GM12878 (cell line): ENCODE data around the gene ADCY10. TPM values are rescaled to one million over a fixed set of nuclear protein-coding genes. Genes with fewer than 3 reads are reported as not detected.

Experiments used
- ATAC-seq: fragments of 200-7000 bp; cut with Tn5 transposase; 3 replicates; pipeline ENCODE4 v1.9.1; 2020; ENCODE audit warnings: mild to moderate bottlenecking, moderate library complexity
- BruUV-seq: library from RNA; stranded (reverse); fragments of 400-500 nt; replicated peaks from 2 replicates; lab custom pipeline; 2021; lab: Mats Ljungman, UMichigan
- CTCF ChIA-PET: fragments of 300-600 bp; sonication (Branson Sonifier 250); formaldehyde crosslinking; extraction: SDS; loops from one replicate; lab custom pipeline; 2021; ENCODE audit warnings: inconsistent platforms; lab: Yijun Ruan, JAX
- POLR2A ChIA-PET: fragments of 350-600 bp; formaldehyde crosslinking; extraction: SDS; loops from one replicate; lab custom pipeline; 2021; ENCODE audit warnings: inconsistent platforms; lab: Charles Lee
- RAD21 ChIA-PET: fragments of 300-600 bp; sonication (Branson Sonifier 250); formaldehyde crosslinking; loops from one replicate; lab custom pipeline; 2023; ENCODE audit warnings: antibody characterized with exemption; ENCODE audit not compliant: unreplicated experiment; lab: Charles Lee
- SMC1A ChIA-PET: fragments of 300-600 bp; sonication (Branson Sonifier 250); formaldehyde crosslinking; loops from one replicate; lab custom pipeline; 2023; ENCODE audit not compliant: unreplicated experiment, uncharacterized antibody; lab: Charles Lee
- DNase-seq: peaks from one replicate; pipeline ENCODE4 v3.0.0-alpha.2; 2011; ENCODE audit warnings: low read depth, low spot score
- FAIRE-seq: peaks from 3 replicates; lab custom pipeline; 2011; peaks lifted over from hg19 to GRCh38; lab: Jason Lieb, UNC
- H2AFZ ChIP-seq: 2 replicates; pipeline ENCODE4 v1.6.0; 2011; ENCODE audit warnings: low read depth, low read length, control low read depth; ENCODE audit not compliant: control insufficient read depth
- H3K27ac ChIP-seq: 2 replicates; pipeline ENCODE4 v1.5.1; 2011; ENCODE audit warnings: control low read depth; ENCODE audit not compliant: control insufficient read depth, insufficient read depth
- H3K27me3 ChIP-seq, 2 experiments: replicated peaks in 1 of 2; 2 replicates each; pipeline versions ENCODE4 v1.6.0 to v1.6.1; 2011; ENCODE audit warnings: low read length in 1 of 2; ENCODE audit not compliant: control insufficient read depth in 2 of 2, insufficient read depth in 2 of 2
- H3K36me3 ChIP-seq, 2 experiments: 2 replicates each; pipeline ENCODE4 v1.5.1; 2011; ENCODE audit warnings: low read length in 1 of 2; ENCODE audit not compliant: control insufficient read depth in 2 of 2, insufficient read depth in 2 of 2
- H3K4me1 ChIP-seq: 2 replicates; pipeline ENCODE4 v1.6.1; 2011; ENCODE audit warnings: mild to moderate bottlenecking, low read length, moderate library complexity, mixed read lengths; ENCODE audit not compliant: control insufficient read depth, insufficient read depth
- H3K4me2 ChIP-seq: 2 replicates; pipeline ENCODE4 v1.6.0; 2011; ENCODE audit warnings: control low read depth; ENCODE audit not compliant: control insufficient read depth, insufficient read depth
- H3K4me3 ChIP-seq: fragments of 200-600 bp; sonication (generic); 2 replicates; pipeline ENCODE4 v1.5.1; 2016
- H3K79me2 ChIP-seq: 2 replicates; pipeline ENCODE4 v1.6.0; 2011; ENCODE audit warnings: low read length; ENCODE audit not compliant: control insufficient read depth, insufficient read depth
- H3K9ac ChIP-seq: 2 replicates; pipeline ENCODE4 v1.8.0; 2011; ENCODE audit warnings: low read length, control low read depth, mixed read lengths; ENCODE audit not compliant: control insufficient read depth, insufficient read depth
- H3K9me3 ChIP-seq: replicated peaks from 3 replicates; pipeline ENCODE4 v1.5.1; 2011; ENCODE audit warnings: mild to moderate bottlenecking, low read length; ENCODE audit not compliant: control insufficient read depth, insufficient read depth
- H4K20me1 ChIP-seq: 2 replicates; pipeline ENCODE4 v1.6.0; 2011; ENCODE audit not compliant: control insufficient read depth, insufficient read depth
- BCL11A ChIP-seq: IDR thresholded peaks from 2 replicates; pipeline ENCODE4 v1.6.1; 2011; ENCODE audit warnings: low read depth, low read length
- CEBPZ ChIP-seq: fragments of 150-350 bp; IDR thresholded peaks from 2 replicates; pipeline ENCODE4 v1.6.1; 2016; ENCODE audit warnings: low read depth, low read length
- DPF2 ChIP-seq: fragments of 450-650 bp; IDR thresholded peaks from 2 replicates; pipeline ENCODE4 v1.6.1; 2017; ENCODE audit warnings: mild to moderate bottlenecking
- ESRRA ChIP-seq: IDR thresholded peaks from 2 replicates; pipeline ENCODE4 v1.6.1; 2012; ENCODE audit warnings: mild to moderate bottlenecking, low read length, improper control_type of control experiment
- GABPA ChIP-seq: IDR thresholded peaks from 2 replicates; pipeline ENCODE4 v1.6.1; 2014; ENCODE audit warnings: antibody characterized with exemption, low read depth, mild to moderate bottlenecking, inconsistent platforms
- GATAD2B ChIP-seq: fragments of 450-650 bp; conservative IDR thresholded peaks from 2 replicates; pipeline ENCODE4 v1.6.1; 2017; ENCODE audit warnings: low read depth, mild to moderate bottlenecking, moderate library complexity
- NR2C1 ChIP-seq: fragments of 450-650 bp; IDR thresholded peaks from 2 replicates; pipeline ENCODE4 v1.6.1; 2017; ENCODE audit warnings: antibody characterized with exemption, mild to moderate bottlenecking, moderate library complexity
- NRF1 ChIP-seq: conservative IDR thresholded peaks from 2 replicates; pipeline ENCODE4 v1.6.1; 2011; ENCODE audit warnings: mild to moderate bottlenecking, low read depth, low read length, improper control_type of control experiment
- PRDM15 ChIP-seq: fragments of 450-650 bp; formaldehyde crosslinking; IDR thresholded peaks from 2 replicates; pipeline ENCODE4 v1.4.0; 2020; ENCODE audit warnings: mild to moderate bottlenecking, moderate library complexity
- RBBP5 ChIP-seq: fragments of 200-600 bp; sonication (generic); conservative IDR thresholded peaks from 2 replicates; pipeline ENCODE4 v1.6.1; 2016
- RCOR1 ChIP-seq: conservative IDR thresholded peaks from 2 replicates; pipeline ENCODE4 v1.6.1; 2012; ENCODE audit warnings: low read depth, low read length, improper control_type of control experiment
- SREBF2 ChIP-seq: IDR thresholded peaks from 2 replicates; pipeline ENCODE4 v1.6.1; 2012; ENCODE audit warnings: mild to moderate bottlenecking, low read length
- ZNF207 ChIP-seq: fragments of 450-650 bp; IDR thresholded peaks from 2 replicates; pipeline ENCODE4 v1.6.1; 2014; ENCODE audit warnings: antibody characterized with exemption, mild to moderate bottlenecking, borderline replicate concordance
- WGBS: methylation state at CpG from one replicate; pipeline ENCODE4 v1.1.6; 2016; ENCODE audit warnings: low lambda C conversion rate; ENCODE audit not compliant: insufficient replicate concordance, insufficient coverage; ENCODE audit errors: missing lambda C conversion rate; 5-methylcytosine and 5-hydroxymethylcytosine counted together
- in situ Hi-C: fragments of 300-500 bp; cut with MboI; formaldehyde crosslinking; loops from 9 replicates; pipeline ENCODE4 v1.14.3; 2018; ENCODE audit warnings: mixed read lengths
- intact Hi-C: fragments of 100-400 bp; cut with micrococcal nuclease; formaldehyde crosslinking; loops from one replicate; pipeline ENCODE4 v1.14.2; 2022; ENCODE audit not compliant: unreplicated experiment
- polyA plus RNA-seq, 11 experiments: library from polyadenylated mRNA; depleted of rRNA in 4 of 11; unstranded in 6 of 11; stranded (reverse) in 5 of 11; fragments of >200 nt; fragmentation: Nextera tagmentation in 4 of 11; fragmentation: Illumina TruSeq in 1 of 11; extraction: Ambion mirVana in 4 of 11; extraction: Trizol in 1 of 11; gene quantifications; 1 replicate in 1 of 11; 2 replicates in 10 of 11; pipeline versions ENCODE4 v1.2.1 to v1.2.3, GENCODE V29; 2011 to 2016; ENCODE audit warnings: inconsistent platforms in 2 of 11, missing spikeins in 2 of 11, low read depth in 1 of 11
- total RNA-seq, 4 experiments: library from RNA; depleted of rRNA in 3 of 4; stranded (reverse); fragments of >200 nt in 3 of 4; fragmentation: Illumina TruSeq in 1 of 4; extraction: Trizol in 1 of 4; gene quantifications; 2 replicates each; pipeline versions ENCODE4 v1.2.1 to v1.2.3, GENCODE V29; 2013 to 2021

ADCY10 gene
- total and polyA plus RNA-seq, 10 of the 15 experiments (the other 5 are each of a cell fraction or from before 2014, with no cell fraction given) = 0.13 to 0.22 TPM; not detected in 8

- no peak for TF ChIP-seq PRDM15 (CRISPR knock-in tag)
- CTCF ChIA-PET = no interaction called here
These were observed 80.0 kb downstream of the ADCY10 start for GRCh38 chr1:167833904-167834303.

GRCh38 chr1:167832693-167833092 lies 81.2 kb downstream of the ADCY10 start:
- SMC1A ChIA-PET = no interaction called here
- WGBS = 41% methylated on average over 5 of the region's 5 CpGs
- no peak for FAIRE-seq
- no peaks in the 10 kb centered on the region for H3K36me3 ChIP-seq
- intact Hi-C loops = no loop called here
- RAD21 ChIA-PET = no interaction called here
- CTCF ChIA-PET = no interaction called here
- DNase-seq = no peak
- H3K27me3 ChIP-seq = no peaks in the 10 kb centered on the region
- no peak overlapping the region for H2AFZ ChIP-seq
- POLR2A ChIA-PET = interaction anchor here (0.5 kb wide), 1 partner anchor 36 kb away, joined by 4 read pairs; no protein-coding TSS in a partner anchor
- BruUV-seq = no TSS peak
- H3K9me3 ChIP-seq = no peaks in the 10 kb centered on the region
- no peak for ATAC-seq
- H3K4me2 ChIP-seq = no peak overlapping the region
- no peak overlapping the region for H3K9ac ChIP-seq
- in situ Hi-C loops = no loop called here
- no peaks in the 10 kb centered on the region for H4K20me1 ChIP-seq
- no peak overlapping the region for H3K4me3 ChIP-seq
- TF ChIP-seq RBBP5 (no peak), RCOR1 (no peak), DPF2 (no peak), CEBPZ (no peak), NR2C1 (no peak), ESRRA (no peak), GATAD2B (no peak), ZNF207 (no peak), GABPA (no peak), SREBF2 (no peak), NRF1 (no peak), BCL11A (no peak)
- TF ChIP-seq, all 136 proteins: peak for 0
- no peak overlapping the region for H3K27ac ChIP-seq
- H3K79me2 ChIP-seq = no peaks in the 10 kb centered on the region
- no peaks in the 10 kb centered on the region for H3K4me1 ChIP-seq

More at GRCh38 chr1:167833904-167834303, 80.0 kb downstream of the ADCY10 start:
- H3K27me3 ChIP-seq = no peaks in the 10 kb centered on the region
- H3K27ac ChIP-seq = no peak overlapping the region
- in situ Hi-C loops (no loop called here), intact Hi-C loops (no loop called here)
- no peak overlapping the region for H3K9ac ChIP-seq
- FAIRE-seq (no peak), DNase-seq (no peak), ATAC-seq (no peak)
- H3K79me2 ChIP-seq = no peaks in the 10 kb centered on the region
- H3K4me2 ChIP-seq = no peak overlapping the region
- no peaks in the 10 kb centered on the region for H3K36me3 ChIP-seq
- H4K20me1 ChIP-seq = no peaks in the 10 kb centered on the region
- H3K4me1 ChIP-seq = no peaks in the 10 kb centered on the region
- ChIA-PET POLR2A (no interaction called here), SMC1A (no interaction called here), RAD21 (no interaction called here)
- no TSS peak for BruUV-seq
- H3K4me3 ChIP-seq = no peak overlapping the region
- H3K9me3 ChIP-seq = no peaks in the 10 kb centered on the region
- H2AFZ ChIP-seq = no peak overlapping the region
